GM12865 (cell line): ENCODE results near the gene ADCY5.

Experiments used
- DNase-seq: peaks from one replicate; pipeline ENCODE4 v3.0.0; 2010; ENCODE audit warnings: low read depth
- H3K4me3 ChIP-seq: 2 replicates; pipeline ENCODE4 v1.5.1; 2011; ENCODE audit warnings: mild to moderate bottlenecking, low read depth, low read length, control low read depth
- TF ChIP-seq, protein P1 (sequence below): IDR thresholded peaks from 2 replicates; pipeline ENCODE4 v1.5.1; 2011; ENCODE audit warnings: low read length, control low read depth, low read depth, inconsistent platforms; ENCODE audit not compliant: insufficient read depth; ENCODE audit errors: missing control alignments

The ADCY5 gene

DNA sequence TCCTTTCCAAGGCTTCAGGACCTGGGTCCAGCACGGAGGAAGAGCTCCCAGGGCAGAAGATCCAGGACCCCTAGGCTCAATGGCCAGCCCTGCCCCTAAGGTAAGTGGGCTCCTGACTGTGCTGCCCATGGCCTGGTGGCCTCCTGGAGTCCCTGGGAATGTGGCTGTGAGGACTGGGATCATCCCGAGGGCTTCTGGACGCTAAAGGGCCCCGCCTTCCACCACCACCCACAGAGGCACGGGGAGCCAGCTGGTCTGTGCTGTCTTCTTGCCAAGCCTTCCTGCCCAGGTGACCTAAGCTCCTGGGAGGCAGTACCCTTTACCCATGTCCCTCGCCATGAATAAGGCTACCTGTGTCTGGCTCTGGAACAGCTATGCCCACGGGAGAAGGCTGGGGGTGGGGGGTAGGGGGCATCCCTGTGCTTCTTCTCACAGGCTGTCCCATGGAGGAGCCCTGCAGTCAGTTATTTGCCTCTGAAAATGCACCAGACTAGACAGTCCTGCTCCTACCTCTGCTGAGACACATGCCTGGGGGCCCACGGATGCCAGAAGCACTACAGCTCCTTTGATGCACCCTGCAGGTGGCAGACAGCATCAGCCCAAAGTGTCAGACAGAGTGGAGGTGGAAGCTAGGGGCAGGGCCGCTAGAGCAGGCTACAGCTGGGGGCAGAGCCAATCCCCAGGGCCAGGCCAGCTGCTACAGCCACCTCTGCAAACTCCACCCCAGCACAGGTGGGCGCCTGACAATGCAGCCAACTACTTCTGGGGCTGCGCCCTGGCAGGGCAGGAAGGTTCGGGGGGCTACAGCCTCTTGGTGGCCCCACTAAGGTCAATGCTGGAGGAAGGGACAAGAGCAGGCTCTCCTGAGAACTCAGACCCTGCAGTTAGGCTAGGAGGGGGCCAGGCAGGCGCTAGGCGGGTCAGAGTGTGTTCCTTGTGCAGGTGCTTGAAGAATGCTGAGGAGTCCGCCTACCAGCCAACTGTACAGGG, 156.3 kb downstream of the ADCY5 start:
- TF ChIP-seq, protein P1, sequence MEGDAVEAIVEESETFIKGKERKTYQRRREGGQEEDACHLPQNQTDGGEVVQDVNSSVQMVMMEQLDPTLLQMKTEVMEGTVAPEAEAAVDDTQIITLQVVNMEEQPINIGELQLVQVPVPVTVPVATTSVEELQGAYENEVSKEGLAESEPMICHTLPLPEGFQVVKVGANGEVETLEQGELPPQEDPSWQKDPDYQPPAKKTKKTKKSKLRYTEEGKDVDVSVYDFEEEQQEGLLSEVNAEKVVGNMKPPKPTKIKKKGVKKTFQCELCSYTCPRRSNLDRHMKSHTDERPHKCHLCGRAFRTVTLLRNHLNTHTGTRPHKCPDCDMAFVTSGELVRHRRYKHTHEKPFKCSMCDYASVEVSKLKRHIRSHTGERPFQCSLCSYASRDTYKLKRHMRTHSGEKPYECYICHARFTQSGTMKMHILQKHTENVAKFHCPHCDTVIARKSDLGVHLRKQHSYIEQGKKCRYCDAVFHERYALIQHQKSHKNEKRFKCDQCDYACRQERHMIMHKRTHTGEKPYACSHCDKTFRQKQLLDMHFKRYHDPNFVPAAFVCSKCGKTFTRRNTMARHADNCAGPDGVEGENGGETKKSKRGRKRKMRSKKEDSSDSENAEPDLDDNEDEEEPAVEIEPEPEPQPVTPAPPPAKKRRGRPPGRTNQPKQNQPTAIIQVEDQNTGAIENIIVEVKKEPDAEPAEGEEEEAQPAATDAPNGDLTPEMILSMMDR: no peak
- H3K4me3 ChIP-seq: no peak overlapping the region
- no peak for DNase-seq

DNA sequence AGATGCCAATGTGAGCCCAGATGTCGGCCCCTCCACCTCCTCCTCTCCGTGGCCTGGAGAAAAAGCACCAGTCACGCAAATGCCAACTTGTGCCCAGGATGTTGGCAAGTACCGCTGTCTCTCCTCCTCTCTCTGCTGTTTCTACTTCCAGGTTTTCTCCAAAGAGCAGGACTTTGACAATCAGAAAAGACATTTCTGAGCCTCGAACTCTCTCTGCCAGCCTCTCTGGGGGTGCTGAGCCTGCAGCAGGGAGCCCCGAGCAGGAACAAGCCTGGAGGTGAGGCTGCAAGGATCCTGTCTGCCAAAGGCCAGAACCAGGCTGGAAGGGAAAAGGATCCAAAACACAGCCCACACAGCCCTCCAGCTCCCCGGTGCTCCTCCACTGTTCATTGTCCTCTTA, 157.5 kb downstream of the ADCY5 start:
- TF ChIP-seq, protein P1: no peak
- H3K4me3 ChIP-seq: no peak overlapping the region
- DNase-seq: no peak

DNA sequence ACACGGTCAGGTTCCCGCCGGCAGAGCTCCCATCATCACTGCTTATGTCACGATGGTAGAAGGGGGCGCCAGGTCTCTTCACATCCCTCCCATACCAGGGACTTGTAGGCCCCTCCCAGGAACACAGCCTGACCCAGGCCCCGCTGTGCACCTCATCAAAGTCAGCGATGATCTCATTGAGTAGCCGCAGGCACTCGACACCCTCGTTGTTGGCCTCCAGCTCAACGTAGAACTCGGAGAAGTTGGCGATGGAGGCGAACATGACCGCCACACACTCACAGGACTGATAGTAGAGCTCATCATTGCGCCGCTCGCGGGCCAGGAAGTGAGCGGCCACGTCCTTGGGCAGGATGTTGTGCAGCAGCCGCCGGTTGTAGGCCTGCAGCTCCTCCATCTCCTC, 157.9 kb downstream of the ADCY5 start:
- TF ChIP-seq, protein P1: no peak
- no peak overlapping the region for H3K4me3 ChIP-seq
- DNase-seq: no peak

DNA sequence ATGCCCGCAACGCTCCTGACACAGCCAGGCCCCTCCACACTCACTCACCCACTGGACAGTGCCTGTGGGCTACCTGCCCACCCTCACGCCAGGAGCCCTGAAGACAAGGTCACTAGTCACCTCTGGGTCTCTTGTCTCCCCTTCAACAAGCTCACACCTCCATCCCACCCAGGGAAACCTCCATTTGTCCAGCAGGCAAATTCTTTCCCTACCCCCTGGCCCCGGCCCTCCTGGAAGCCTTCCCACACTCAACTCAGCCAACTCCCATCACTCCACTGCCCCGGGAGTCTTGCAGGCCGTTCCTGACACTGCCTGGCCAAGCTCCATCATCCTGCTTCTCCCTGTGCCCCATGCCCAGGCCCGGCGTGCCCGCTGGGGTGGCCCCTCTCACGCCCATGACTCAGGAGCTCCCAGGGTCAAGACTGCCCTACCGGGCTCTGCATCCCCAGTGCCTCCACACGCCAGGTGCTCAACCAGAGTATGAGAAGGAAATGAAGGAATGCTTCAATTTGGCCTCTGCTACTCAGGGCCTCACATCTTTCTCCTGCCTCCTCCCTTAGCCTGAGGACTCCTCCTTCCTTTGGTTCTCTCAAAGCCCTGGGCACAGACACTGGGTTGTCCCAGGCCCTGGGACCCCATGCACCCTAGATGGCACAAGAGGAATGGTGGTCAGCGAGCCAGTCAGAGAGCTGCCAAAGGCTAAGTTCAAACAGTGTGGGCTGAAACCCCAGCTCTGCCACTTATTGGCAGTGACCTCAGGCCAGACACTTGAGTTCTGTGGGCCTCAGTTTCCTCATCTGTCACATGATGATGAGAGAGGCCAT, 158.6 kb downstream of the ADCY5 start:
- TF ChIP-seq, protein P1: no peak
- no peak for DNase-seq
- no peak overlapping the region for H3K4me3 ChIP-seq

DNA sequence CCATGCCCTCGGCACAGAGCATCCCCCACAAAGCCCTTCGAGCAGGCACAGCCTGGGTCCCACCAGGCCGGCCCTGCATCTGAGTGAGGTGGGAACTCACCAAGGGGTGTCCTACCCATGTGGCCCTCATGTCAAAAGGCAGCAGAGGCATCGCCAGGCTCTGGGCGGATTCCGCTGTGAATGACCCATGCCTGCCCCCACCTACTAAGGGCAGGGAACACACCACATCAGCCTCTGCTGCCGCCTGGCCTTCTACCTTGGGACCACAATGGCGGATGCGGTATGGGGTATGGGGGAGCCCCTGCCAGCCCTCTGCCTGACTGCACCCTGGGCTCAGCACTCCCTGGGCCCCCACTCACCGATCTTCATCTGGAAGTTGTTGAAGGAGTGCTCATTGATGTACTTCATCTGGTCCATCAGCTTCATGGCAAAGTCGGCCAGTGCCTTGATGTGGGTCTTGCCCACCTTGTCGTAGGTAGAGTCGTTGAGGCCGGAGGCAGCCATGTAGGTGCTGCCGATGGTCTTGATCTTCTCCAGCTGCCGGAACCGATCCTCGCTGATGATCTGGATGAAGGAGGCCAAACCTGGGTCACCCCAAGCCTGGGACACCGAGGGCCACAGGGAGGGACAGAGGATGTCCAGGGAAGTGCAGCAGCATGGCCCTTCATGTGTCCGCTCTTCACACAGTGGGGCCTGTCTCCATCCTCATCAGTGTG, 159.3 kb downstream of the ADCY5 start:
- TF ChIP-seq, protein P1: no peak
- DNase-seq: no peak
- no peak overlapping the region for H3K4me3 ChIP-seq

DNA sequence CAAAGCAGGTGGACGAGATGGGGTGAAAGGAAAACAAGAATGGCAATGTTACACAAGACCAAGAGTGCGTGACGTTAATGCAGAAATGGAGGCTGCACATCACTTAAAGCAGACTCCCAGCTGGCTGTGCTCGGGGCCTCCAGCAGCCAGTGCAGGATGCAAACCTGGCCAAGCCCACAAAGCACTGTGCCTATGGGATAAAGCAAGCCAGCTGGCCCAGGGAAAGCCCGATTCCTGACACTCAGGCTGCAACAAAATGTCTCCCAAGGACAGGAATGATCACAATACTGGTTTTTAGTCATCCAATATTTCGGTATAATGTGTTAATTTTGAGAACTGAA, 161.0 kb downstream of the ADCY5 start:
- H3K4me3 ChIP-seq: no peak overlapping the region
- TF ChIP-seq, protein P1: no peak
- DNase-seq: no peak
